IgD-negative memory B cell (primary cell): ENCODE data around the gene WFDC11. TPM values are rescaled to one million over a fixed set of nuclear protein-coding genes. Genes with fewer than 3 reads are reported as not detected.
"Not testable (repeated sequence)": the region's sequence is repeated elsewhere in the genome, so short reads cannot be mapped to it uniquely, and the experiment has no call there.

ENCODE experiments used
- H3K27ac Mint-ChIP-seq, 3 donors: one replicate each; pipeline ENCODE4 v1.8.0; 2020 to 2022; ENCODE audit warnings: mild to moderate bottlenecking in 3 of 3, mixed read lengths in 3 of 3, moderate library complexity in 1 of 3
- H3K27me3 Mint-ChIP-seq: one replicate; pipeline ENCODE4 v1.8.0; 2021; ENCODE audit warnings: mixed read lengths
- H3K36me3 Mint-ChIP-seq: one replicate; pipeline ENCODE4 v1.8.0; 2020; ENCODE audit warnings: mild to moderate bottlenecking, mixed read lengths
- H3K4me1 Mint-ChIP-seq, 3 donors: one replicate each; pipeline ENCODE4 v1.8.0; 2020 to 2022; ENCODE audit warnings: mixed read lengths in 3 of 3, mild to moderate bottlenecking in 1 of 3
- H3K4me3 Mint-ChIP-seq, 4 donors: one replicate each; pipeline ENCODE4 v1.8.0; 2020 to 2022; ENCODE audit warnings: mild to moderate bottlenecking in 4 of 4, mixed read lengths in 4 of 4, moderate library complexity in 3 of 4
- H3K9me3 Mint-ChIP-seq, 3 donors: one replicate each; pipeline ENCODE4 v1.8.0; 2020 to 2021; ENCODE audit warnings: mixed read lengths in 3 of 3, mild to moderate bottlenecking in 1 of 3
- polyA plus RNA-seq: library from polyadenylated mRNA; unstranded; fragments of 300-500 nt; fragmentation: Illumina TruSeq; gene quantifications from one replicate; pipeline ENCODE4 v1.2.3, GENCODE V29; 2021

Gene WFDC11
- polyA plus RNA-seq, 1 donor from 2014 or later = not detected

- not testable (repeated sequence) for H3K4me3 Mint-ChIP-seq, H3K27ac Mint-ChIP-seq, H3K9me3 Mint-ChIP-seq, H3K27me3 Mint-ChIP-seq, H3K4me1 Mint-ChIP-seq, H3K36me3 Mint-ChIP-seq
These were observed 24.2 kb downstream of the WFDC11 start for GRCh38 chr20:45645869-45646268.

GRCh38 chr20:45641076-45641475, 29.0 kb downstream of the WFDC11 start:
- H3K4me3 Mint-ChIP-seq, H3K36me3 Mint-ChIP-seq, H3K27me3 Mint-ChIP-seq, H3K27ac Mint-ChIP-seq, H3K9me3 Mint-ChIP-seq, H3K4me1 Mint-ChIP-seq: not testable (repeated sequence)

- H3K9me3 Mint-ChIP-seq = peaks cover 0 to 2% (median 0%) of the 10 kb centered on the region in 3 donors
- H3K4me1 Mint-ChIP-seq = no peaks in the 10 kb centered on the region
- no peak overlapping the region for H3K27ac Mint-ChIP-seq
- no peak overlapping the region for H3K4me3 Mint-ChIP-seq
- no peaks in the 10 kb centered on the region for H3K36me3 Mint-ChIP-seq
- peaks cover 4% of the 10 kb centered on the region for H3K27me3 Mint-ChIP-seq
These were observed 30.4 kb downstream of the WFDC11 start for GRCh38 chr20:45639687-45640086.

GRCh38 chr20:45636513-45636912, 33.5 kb downstream of the WFDC11 start:
- Mint-ChIP-seq H3K36me3 (no peaks in the 10 kb centered on the region), H3K27ac (no peak overlapping the region), H3K4me3 (no peak overlapping the region), H3K27me3 (peaks cover 2% of the 10 kb centered on the region), H3K9me3 (peaks cover 0 to 3% (median 0%) of the 10 kb centered on the region in 3 donors), H3K4me1 (no peaks in the 10 kb centered on the region)

GRCh38 chr20:45631184-45631583, 38.9 kb downstream of the WFDC11 start, which contains the start of gene WFDC9:
Gene WFDC9, minus strand, starts transcription at chr20:45631284. Its CDS starts 21,103 bp downstream, at chr20:45610181.
- H3K4me1 Mint-ChIP-seq = peaks cover 0 to 3% (median 0%) of the 10 kb centered on the region in 3 donors
- H3K4me3 Mint-ChIP-seq = no peak within 1 kb of the TSS
- H3K27me3 Mint-ChIP-seq = peaks cover 7% of the 10 kb centered on the region
- no peak within 1 kb of the TSS for H3K27ac Mint-ChIP-seq
- peaks cover 0 to 2% (median 0%) of the 10 kb centered on the region in 3 donors for H3K9me3 Mint-ChIP-seq
- H3K36me3 Mint-ChIP-seq = no peaks in the 10 kb centered on the region

GRCh38 chr20:45630371-45630770, 39.7 kb downstream of the WFDC11 start:
- H3K27me3 Mint-ChIP-seq = peaks cover 7% of the 10 kb centered on the region
- H3K27ac Mint-ChIP-seq = no peak overlapping the region
- peaks cover 0 to 3% (median 0%) of the 10 kb centered on the region in 3 donors for H3K4me1 Mint-ChIP-seq
- H3K36me3 Mint-ChIP-seq = no peaks in the 10 kb centered on the region
- peaks cover 0 to 3% (median 1%) of the 10 kb centered on the region in 3 donors for H3K9me3 Mint-ChIP-seq
- no peak overlapping the region for H3K4me3 Mint-ChIP-seq

- Mint-ChIP-seq H3K36me3 (no peaks in the 10 kb centered on the region), H3K4me3 (peak within 1 kb of the TSS in 1 of 4 donors; percentile 64), H3K9me3 (peaks cover 0 to 9% (median 5%) of the 10 kb centered on the region in 3 donors), H3K27me3 (peaks cover 7% of the 10 kb centered on the region), H3K27ac (no peak within 1 kb of the TSS), H3K4me1 (peaks cover 0 to 3% (median 0%) of the 10 kb centered on the region in 3 donors)
These were observed 40.4 kb downstream of the WFDC11 start, which contains the start of gene WFDC10A for GRCh38 chr20:45629496-45630100. Gene WFDC10A, plus strand, starts transcription at chr20:45629739. Its CDS starts 75 bp downstream, at chr20:45629814.

GRCh38 chr20:45626540-45626939, 43.5 kb downstream of the WFDC11 start:
- Mint-ChIP-seq H3K27me3 (peaks cover 12% of the 10 kb centered on the region), H3K4me3 (no peak overlapping the region), H3K9me3 (peaks cover 0 to 12% (median 3%) of the 10 kb centered on the region in 3 donors), H3K27ac (no peak overlapping the region), H3K4me1 (peaks cover 0 to 3% (median 0%) of the 10 kb centered on the region in 3 donors), H3K36me3 (no peaks in the 10 kb centered on the region)

- H3K27ac Mint-ChIP-seq = no peak overlapping the region
- H3K27me3 Mint-ChIP-seq = peaks cover 4% of the 10 kb centered on the region
- no peak overlapping the region for H3K4me3 Mint-ChIP-seq
- peaks cover 0 to 1% (median 0%) of the 10 kb centered on the region in 3 donors for H3K4me1 Mint-ChIP-seq
- peaks cover 3% of the 10 kb centered on the region for H3K36me3 Mint-ChIP-seq
- H3K9me3 Mint-ChIP-seq = peaks cover 0 to 16% (median 3%) of the 10 kb centered on the region in 3 donors
These were observed 48.4 kb downstream of the WFDC11 start for GRCh38 chr20:45621593-45621992.

- Mint-ChIP-seq H3K9me3 (peaks cover 0 to 5% (median 2%) of the 10 kb centered on the region in 3 donors), H3K36me3 (peaks cover 3% of the 10 kb centered on the region), H3K27me3 (no peaks in the 10 kb centered on the region), H3K27ac (no peak overlapping the region), H3K4me3 (no peak overlapping the region), H3K4me1 (peaks cover 0 to 1% (median 0%) of the 10 kb centered on the region in 3 donors)
These were observed 52.4 kb downstream of the WFDC11 start for GRCh38 chr20:45617591-45617990.

GRCh38 chr20:45612314-45612713, 57.7 kb downstream of the WFDC11 start:
- Mint-ChIP-seq H3K4me3 (no peak overlapping the region), H3K4me1 (no peaks in the 10 kb centered on the region), H3K36me3 (peaks cover 4% of the 10 kb centered on the region), H3K27me3 (peaks cover 5% of the 10 kb centered on the region), H3K27ac (no peak overlapping the region), H3K9me3 (peaks cover 2 to 13% (median 4%) of the 10 kb centered on the region in 3 donors)

GRCh38 chr20:45611054-45611453, 59.0 kb downstream of the WFDC11 start:
- H3K27ac Mint-ChIP-seq = no peak overlapping the region
- H3K27me3 Mint-ChIP-seq = peaks cover 9% of the 10 kb centered on the region
- H3K4me3 Mint-ChIP-seq = no peak overlapping the region
- H3K36me3 Mint-ChIP-seq = peaks cover 6% of the 10 kb centered on the region
- no peaks in the 10 kb centered on the region for H3K4me1 Mint-ChIP-seq
- H3K9me3 Mint-ChIP-seq = peaks cover 2 to 16% (median 10%) of the 10 kb centered on the region in 3 donors

GRCh38 chr20:45607810-45608209, 62.2 kb downstream of the WFDC11 start:
- Mint-ChIP-seq H3K27me3 (peaks cover 14% of the 10 kb centered on the region), H3K27ac (no peak overlapping the region), H3K4me1 (no peaks in the 10 kb centered on the region), H3K9me3 (peaks cover 10 to 19% (median 16%) of the 10 kb centered on the region in 3 donors), H3K4me3 (no peak overlapping the region), H3K36me3 (peaks cover 6% of the 10 kb centered on the region)
